CD4-positive, alpha-beta memory T cell (primary cell): ENCODE results near the gene L3MBTL2. TPM values are rescaled to one million over a fixed set of nuclear protein-coding genes. Genes with fewer than 3 reads are reported as not detected.
A peak's percentile ranks its signal among the peaks of the same experiment; 100 is the strongest.
"Not testable (repeated sequence)": the region's sequence is repeated elsewhere in the genome, so short reads cannot be mapped to it uniquely, and the experiment has no call there.

Experiments used
- CTCF ChIA-PET: fragments of 350-600 bp; sonication (Branson Sonifier 250); formaldehyde crosslinking; loops from one replicate; lab custom pipeline; 2021; ENCODE audit warnings: inconsistent platforms; ENCODE audit not compliant: partially characterized antibody; lab: Charles Lee
- POLR2A ChIA-PET: fragments of 350-600 bp; sonication (Branson Sonifier 250); formaldehyde crosslinking; loops from one replicate; lab custom pipeline; 2021; ENCODE audit not compliant: partially characterized antibody; lab: Charles Lee
- DNase-seq, 5 donors: peaks; one replicate each; pipeline versions ENCODE4 v3.0.0 to v3.0.0-alpha.2; 2020 to 2022; ENCODE audit warnings: mixed read lengths in 1 of 5
- H3K27ac ChIP-seq: one replicate; pipeline ENCODE4 v1.7.0; 2013; ENCODE audit warnings: low read depth, low read length
- H3K27me3 ChIP-seq: 2 replicates; pipeline ENCODE4 v1.7.0; 2013; ENCODE audit warnings: mild to moderate bottlenecking, low read length, moderate library complexity; ENCODE audit not compliant: insufficient read depth
- H3K36me3 ChIP-seq: 2 replicates; pipeline ENCODE4 v1.7.0; 2013; ENCODE audit warnings: mild to moderate bottlenecking, low read length, moderate library complexity; ENCODE audit not compliant: insufficient read depth
- H3K4me1 ChIP-seq: 2 replicates; pipeline ENCODE4 v1.7.0; 2013; ENCODE audit warnings: mild to moderate bottlenecking, low read length, moderate library complexity; ENCODE audit not compliant: insufficient read depth
- H3K4me3 ChIP-seq, 2 donors: one replicate each; pipeline ENCODE4 v1.7.0; 2013; ENCODE audit warnings: low read length in 2 of 2, mild to moderate bottlenecking in 1 of 2
- H3K9me3 ChIP-seq, 2 donors: one replicate each; pipeline ENCODE4 v1.7.0; 2013; ENCODE audit warnings: low read length in 2 of 2, control low read depth in 1 of 2; ENCODE audit not compliant: control insufficient read depth in 1 of 2
- H3K27ac Mint-ChIP-seq, 7 donors: one replicate each; pipeline ENCODE4 v1.8.0; 2020 to 2021; ENCODE audit warnings: mixed read lengths in 7 of 7, mild to moderate bottlenecking in 6 of 7, inconsistent platforms in 3 of 7, moderate library complexity in 3 of 7
- H3K27me3 Mint-ChIP-seq, 2 donors: one replicate each; pipeline ENCODE4 v1.8.0; 2020 to 2021; ENCODE audit warnings: mixed read lengths in 2 of 2
- H3K36me3 Mint-ChIP-seq, 2 donors: one replicate each; pipeline ENCODE4 v1.8.0; 2020 to 2021; ENCODE audit warnings: mixed read lengths in 2 of 2, inconsistent platforms in 1 of 2, mild to moderate bottlenecking in 1 of 2
- H3K4me1 Mint-ChIP-seq, 4 donors: one replicate each; pipeline ENCODE4 v1.8.0; 2020 to 2021; ENCODE audit warnings: mixed read lengths in 4 of 4, mild to moderate bottlenecking in 1 of 4
- H3K4me3 Mint-ChIP-seq, 8 donors: one replicate each; pipeline ENCODE4 v1.8.0; 2020 to 2021; ENCODE audit warnings: mixed read lengths in 8 of 8, mild to moderate bottlenecking in 7 of 8, moderate library complexity in 6 of 8, inconsistent platforms in 3 of 8
- H3K9me3 Mint-ChIP-seq, 8 donors: one replicate each; pipeline ENCODE4 v1.8.0; 2020 to 2021; ENCODE audit warnings: mixed read lengths in 8 of 8, mild to moderate bottlenecking in 5 of 8, inconsistent platforms in 3 of 8, moderate library complexity in 1 of 8
- intact Hi-C: fragments of 100-400 bp; cut with micrococcal nuclease; formaldehyde crosslinking; loops from one replicate; pipeline ENCODE4 v1.15.1; 2023
- polyA plus RNA-seq, 2 donors: library from polyadenylated mRNA; unstranded; fragments of 300-500 nt; fragmentation: Illumina TruSeq; gene quantifications; one replicate each; pipeline ENCODE4 v1.2.3, GENCODE V29; 2021
- total RNA-seq, 2 experiments: library from RNA; stranded (reverse); gene quantifications; one replicate each; pipeline ENCODE4 v1.2.3, GENCODE V29; 2021

The L3MBTL2 gene
- total and polyA plus RNA-seq, 4 experiments from 2014 or later = 27.5 to 48.2 (median 35.4) TPM

GRCh38 chr22:41177622-41178424, 27.3 kb upstream of the L3MBTL2 start:
- intact Hi-C loops = no loop called here
- Mint-ChIP-seq H3K27ac (peak overlapping the region in 1 of 7 donors; percentile 42), H3K9me3 (no peaks in the 10 kb centered on the region), H3K4me1 (peaks cover 0 to 5% (median 3%) of the 10 kb centered on the region in 4 donors), H3K27me3 (no peaks in the 10 kb centered on the region), H3K36me3 (peaks cover 48 to 60% of the 10 kb centered on the region in 2 donors), H3K4me3 (no peak overlapping the region)
- H3K4me3 ChIP-seq = no peak overlapping the region
- H3K9me3 ChIP-seq = no peaks in the 10 kb centered on the region
- ChIA-PET CTCF (no interaction called here), POLR2A (no interaction called here)
- DNase-seq = no peak
- no peaks in the 10 kb centered on the region for H3K4me1 ChIP-seq
- H3K27ac ChIP-seq = no peak overlapping the region
- no peaks in the 10 kb centered on the region for H3K27me3 ChIP-seq
- H3K36me3 ChIP-seq = peaks cover 62% of the 10 kb centered on the region

GRCh38 chr22:41178425-41178975, 26.6 kb upstream of the L3MBTL2 start:
- Mint-ChIP-seq H3K4me3 (no peak overlapping the region), H3K27ac (peak overlapping the region in 3 of 7 donors; percentile 16 to 70 (median 42)), H3K36me3 (peaks cover 41 to 53% of the 10 kb centered on the region in 2 donors), H3K27me3 (no peaks in the 10 kb centered on the region), H3K9me3 (no peaks in the 10 kb centered on the region), H3K4me1 (peaks cover 0 to 5% (median 3%) of the 10 kb centered on the region in 4 donors)
- H3K4me1 ChIP-seq = no peaks in the 10 kb centered on the region
- H3K9me3 ChIP-seq = no peaks in the 10 kb centered on the region
- DNase-seq = no peak
- no peak overlapping the region for H3K27ac ChIP-seq
- intact Hi-C loops = no loop called here
- CTCF ChIA-PET = no interaction called here
- no peak overlapping the region for H3K4me3 ChIP-seq
- POLR2A ChIA-PET = interaction anchor here (0.7 kb wide), 1 partner anchor 55 kb away, joined by 3 read pairs; no protein-coding TSS in a partner anchor
- peaks cover 55% of the 10 kb centered on the region for H3K36me3 ChIP-seq
- H3K27me3 ChIP-seq = no peaks in the 10 kb centered on the region

GRCh38 chr22:41180362-41180761, 24.8 kb upstream of the L3MBTL2 start:
- H3K27ac Mint-ChIP-seq = peak overlapping the region in 3 of 7 donors; percentile 49 to 80 (median 70)
- H3K27me3 Mint-ChIP-seq, H3K9me3 Mint-ChIP-seq, H3K27me3 ChIP-seq, DNase-seq, H3K4me3 Mint-ChIP-seq, H3K4me1 ChIP-seq, H3K27ac ChIP-seq, H3K4me1 Mint-ChIP-seq, intact Hi-C loops, H3K9me3 ChIP-seq, H3K4me3 ChIP-seq: not testable (repeated sequence)
- H3K36me3 Mint-ChIP-seq = peaks cover 32 to 37% of the 10 kb centered on the region in 2 donors
- CTCF ChIA-PET = interaction anchor here (2.0 kb wide), 1 partner anchor 57 kb away, joined by 6 read pairs; no protein-coding TSS in a partner anchor
- peaks cover 37% of the 10 kb centered on the region for H3K36me3 ChIP-seq
- POLR2A ChIA-PET = interaction anchor here (1.4 kb wide), 1 partner anchor 17 kb away, joined by 3 read pairs; no protein-coding TSS in a partner anchor

DNA sequence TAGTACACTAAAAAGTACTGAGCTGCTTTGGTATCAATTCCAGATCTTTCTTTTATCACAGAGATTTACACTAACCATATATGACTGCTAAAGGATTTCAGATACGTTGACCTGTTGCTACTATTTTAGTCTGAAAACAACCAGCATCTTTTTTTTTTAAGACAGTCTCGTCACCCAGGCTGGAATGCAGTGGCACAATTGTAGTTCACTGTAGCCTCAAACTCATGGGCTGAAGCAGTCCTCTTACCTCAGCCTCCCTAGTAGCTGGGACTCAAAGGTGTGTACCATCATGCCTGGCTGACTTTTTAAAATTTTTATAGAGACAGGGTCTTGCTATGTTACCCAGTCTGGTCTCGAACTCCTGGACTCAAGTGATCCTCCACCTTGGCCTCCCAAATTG, 24.2 kb upstream of the L3MBTL2 start:
- ChIA-PET POLR2A (interaction anchor here (1.4 kb wide), 2 partner anchors 14 to 17 kb away, joined by 3 read pairs; no protein-coding TSS in a partner anchor), CTCF (interaction anchor here (0.7 to 2.0 kb wide), 2 partner anchors 56 to 258 kb away, joined by 3 to 6 read pairs; no protein-coding TSS in a partner anchor)
- Mint-ChIP-seq H3K36me3 (peaks cover 27 to 31% of the 10 kb centered on the region in 2 donors), H3K27me3 (no peaks in the 10 kb centered on the region), H3K9me3 (no peaks in the 10 kb centered on the region), H3K4me1 (peaks cover 0 to 5% (median under 1%) of the 10 kb centered on the region in 4 donors), H3K4me3 (no peak overlapping the region), H3K27ac (no peak overlapping the region)
- Histone ChIP-seq H3K4me3 (no peak overlapping the region), H3K27me3 (no peaks in the 10 kb centered on the region), H3K4me1 (no peaks in the 10 kb centered on the region), H3K36me3 (peaks cover 31% of the 10 kb centered on the region), H3K27ac (no peak overlapping the region), H3K9me3 (no peaks in the 10 kb centered on the region)
- DNase-seq = no peak
- intact Hi-C loops = no loop called here

DNA sequence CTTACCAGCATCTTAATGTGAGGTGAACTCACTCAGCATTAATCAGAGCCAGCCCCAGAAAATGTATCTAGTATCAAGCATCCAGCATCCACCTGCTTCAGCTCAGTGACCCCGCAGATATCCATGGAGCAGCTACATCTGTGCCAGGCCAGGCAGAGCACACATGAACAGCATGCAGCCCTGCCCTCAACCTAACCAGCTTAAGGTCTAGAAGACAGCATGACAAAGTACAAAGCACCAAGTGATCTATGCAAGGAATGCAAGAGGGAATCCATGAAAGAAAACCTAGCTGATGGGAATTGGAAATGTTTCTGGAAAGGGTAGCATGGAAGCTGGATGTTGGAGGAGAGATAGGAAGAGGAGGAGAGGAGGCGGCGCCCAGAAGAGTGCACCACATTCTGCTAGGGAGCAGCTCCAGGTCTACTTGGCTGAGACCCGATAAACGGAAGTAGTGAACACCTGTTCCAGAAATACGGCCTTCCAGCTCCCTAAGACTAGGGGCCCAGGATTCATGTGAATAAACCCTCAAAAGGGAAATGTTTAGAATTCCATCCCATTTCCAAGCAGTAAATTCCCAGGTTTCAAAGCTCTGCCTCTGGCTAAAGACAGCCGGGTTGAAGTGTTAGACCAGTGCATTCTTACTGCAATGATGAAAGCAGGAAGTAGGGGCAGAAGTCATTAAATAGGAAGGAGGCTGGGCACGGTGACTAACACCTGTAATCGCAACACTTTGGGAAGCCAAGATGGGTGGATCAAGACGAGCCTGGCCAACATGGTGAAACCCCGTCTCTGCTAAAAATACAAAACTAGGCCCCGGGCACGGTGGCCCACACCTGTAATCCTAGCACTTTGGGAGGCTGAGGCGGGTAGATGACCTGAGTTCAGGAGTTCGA, 23.5 kb upstream of the L3MBTL2 start:
- no peaks in the 10 kb centered on the region for H3K9me3 ChIP-seq
- ChIA-PET POLR2A (interaction anchor here (1.4 kb wide), 2 partner anchors 13 to 16 kb away, joined by 3 read pairs; no protein-coding TSS in a partner anchor), CTCF (interaction anchor here (0.7 to 2.0 kb wide), 3 partner anchors 11 to 259 kb away, joined by 3 to 6 read pairs (median 4); no protein-coding TSS in a partner anchor)
- peaks cover 25% of the 10 kb centered on the region for H3K36me3 ChIP-seq
- Mint-ChIP-seq H3K4me1 (peaks cover 0 to 5% (median under 1%) of the 10 kb centered on the region in 4 donors), H3K9me3 (no peaks in the 10 kb centered on the region), H3K27ac (peak overlapping the region in 2 of 7 donors; percentile 15 to 30), H3K36me3 (peaks cover 23 to 25% of the 10 kb centered on the region in 2 donors), H3K27me3 (no peaks in the 10 kb centered on the region), H3K4me3 (no peak overlapping the region)
- no peak overlapping the region for H3K27ac ChIP-seq
- DNase-seq = no peak
- intact Hi-C loops = no loop called here
- no peak overlapping the region for H3K4me3 ChIP-seq
- no peaks in the 10 kb centered on the region for H3K4me1 ChIP-seq
- no peaks in the 10 kb centered on the region for H3K27me3 ChIP-seq

GRCh38 chr22:41184679-41185078, 20.4 kb upstream of the L3MBTL2 start:
- no peak overlapping the region for H3K27ac Mint-ChIP-seq
- Histone ChIP-seq H3K36me3 (no peaks in the 10 kb centered on the region), H3K9me3 (no peaks in the 10 kb centered on the region), H3K4me1 (no peaks in the 10 kb centered on the region), H3K27me3 (no peaks in the 10 kb centered on the region), H3K27ac (no peak overlapping the region), H3K4me3 (no peak overlapping the region)
- H3K27me3 Mint-ChIP-seq = no peaks in the 10 kb centered on the region
- intact Hi-C loops = no loop called here
- no peak overlapping the region for H3K4me3 Mint-ChIP-seq
- ChIA-PET CTCF (no interaction called here), POLR2A (no interaction called here)
- DNase-seq = no peak
- peaks cover 3 to 5% of the 10 kb centered on the region in 2 donors for H3K36me3 Mint-ChIP-seq
- H3K4me1 Mint-ChIP-seq = peaks cover 0 to 5% (median 3%) of the 10 kb centered on the region in 4 donors
- H3K9me3 Mint-ChIP-seq = no peaks in the 10 kb centered on the region
